ENCODE data around the gene CFAP46.

DNA sequence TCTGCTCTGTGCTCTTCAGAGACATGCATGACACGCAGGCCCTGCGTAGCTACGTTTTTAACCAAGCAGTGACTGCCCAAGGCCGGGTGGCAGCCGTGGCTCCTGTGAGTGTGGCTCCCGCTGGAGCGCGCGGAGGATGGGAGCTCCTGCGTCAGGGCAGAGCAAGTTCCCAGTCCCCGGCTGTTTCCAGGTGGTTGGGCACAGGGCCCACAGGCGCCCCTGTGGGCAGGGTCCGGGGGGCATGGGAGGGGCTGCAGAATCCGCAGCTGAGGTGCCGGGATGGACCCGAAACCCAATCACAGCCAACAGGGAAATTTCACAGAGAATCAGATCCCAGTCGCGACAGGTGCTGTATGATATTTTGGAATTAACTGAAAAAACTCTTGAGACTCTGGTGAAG lies 166.2 kb downstream of the CFAP46 start:
- TF ChIP-seq, protein P1, sequence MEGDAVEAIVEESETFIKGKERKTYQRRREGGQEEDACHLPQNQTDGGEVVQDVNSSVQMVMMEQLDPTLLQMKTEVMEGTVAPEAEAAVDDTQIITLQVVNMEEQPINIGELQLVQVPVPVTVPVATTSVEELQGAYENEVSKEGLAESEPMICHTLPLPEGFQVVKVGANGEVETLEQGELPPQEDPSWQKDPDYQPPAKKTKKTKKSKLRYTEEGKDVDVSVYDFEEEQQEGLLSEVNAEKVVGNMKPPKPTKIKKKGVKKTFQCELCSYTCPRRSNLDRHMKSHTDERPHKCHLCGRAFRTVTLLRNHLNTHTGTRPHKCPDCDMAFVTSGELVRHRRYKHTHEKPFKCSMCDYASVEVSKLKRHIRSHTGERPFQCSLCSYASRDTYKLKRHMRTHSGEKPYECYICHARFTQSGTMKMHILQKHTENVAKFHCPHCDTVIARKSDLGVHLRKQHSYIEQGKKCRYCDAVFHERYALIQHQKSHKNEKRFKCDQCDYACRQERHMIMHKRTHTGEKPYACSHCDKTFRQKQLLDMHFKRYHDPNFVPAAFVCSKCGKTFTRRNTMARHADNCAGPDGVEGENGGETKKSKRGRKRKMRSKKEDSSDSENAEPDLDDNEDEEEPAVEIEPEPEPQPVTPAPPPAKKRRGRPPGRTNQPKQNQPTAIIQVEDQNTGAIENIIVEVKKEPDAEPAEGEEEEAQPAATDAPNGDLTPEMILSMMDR (IDR thresholded peaks at IDR 0.05 in 8 of 11, conservative IDR thresholded peaks at IDR 0.05 in 3 of 11) = no peak
- TF ChIP-seq POLR2AphosphoS5 (IDR thresholded peaks at IDR 0.05) = no peak
- TF ChIP-seq POLR2A (IDR thresholded peaks at IDR 0.05) = no peak

Data from spleen (tissue), 7 donors.